HG02852 (cell line): ENCODE results near the gene MIPEP.
"Not testable (repeated sequence)": the region's sequence is repeated elsewhere in the genome, so short reads cannot be mapped to it uniquely, and the experiment has no call there.

Experiments used
- ATAC-seq: cut with Tn5 transposase; IDR thresholded peaks from one replicate; pipeline ENCODE4 v1.9.1; 2021; ENCODE audit warnings: mild to moderate bottlenecking, moderate library complexity; ENCODE audit not compliant: unreplicated experiment

MIPEP gene

GRCh38 chr13:23778002-23778652 lies 111.1 kb downstream of the MIPEP start:
- ATAC-seq: no peak

GRCh38 chr13:23777575-23777870 lies 111.7 kb downstream of the MIPEP start:
- ATAC-seq: peak; percentile 5

GRCh38 chr13:23776698-23777574 lies 112.3 kb downstream of the MIPEP start:
- ATAC-seq: peak; percentile 96

GRCh38 chr13:23772717-23773116 lies 116.5 kb downstream of the MIPEP start:
- ATAC-seq: no peak

- ATAC-seq: no peak
Measured at GRCh38 chr13:23771956-23772355, 117.2 kb downstream of the MIPEP start.

GRCh38 chr13:23771552-23771951 lies 117.6 kb downstream of the MIPEP start:
- ATAC-seq: peak; percentile 91

- ATAC-seq: no peak
Measured at GRCh38 chr13:23770973-23771372, 118.2 kb downstream of the MIPEP start.

- no peak for ATAC-seq
Measured at GRCh38 chr13:23770428-23770827, 118.8 kb downstream of the MIPEP start.

GRCh38 chr13:23769401-23769800 lies 119.8 kb downstream of the MIPEP start:
- no peak for ATAC-seq

GRCh38 chr13:23767838-23768237 lies 121.4 kb downstream of the MIPEP start:
- ATAC-seq: no peak

GRCh38 chr13:23766939-23767338 lies 122.3 kb downstream of the MIPEP start:
- ATAC-seq: no peak

- peak; percentile 67 for ATAC-seq
Measured at GRCh38 chr13:23766283-23766682, 122.9 kb downstream of the MIPEP start.

GRCh38 chr13:23765531-23765930 lies 123.7 kb downstream of the MIPEP start:
- no peak for ATAC-seq

- ATAC-seq: no peak
Measured at GRCh38 chr13:23763318-23763717, 125.9 kb downstream of the MIPEP start.

GRCh38 chr13:23761760-23762159 lies 127.4 kb downstream of the MIPEP start:
- not testable (repeated sequence) for ATAC-seq

- ATAC-seq: no peak
Measured at GRCh38 chr13:23760000-23760399, 129.2 kb downstream of the MIPEP start.

- ATAC-seq: no peak
Measured at GRCh38 chr13:23758798-23759527, 130.2 kb downstream of the MIPEP start.

- ATAC-seq: no peak
Measured at GRCh38 chr13:23754997-23755396, 134.2 kb downstream of the MIPEP start.

GRCh38 chr13:23754506-23754905 lies 134.7 kb downstream of the MIPEP start:
- no peak for ATAC-seq

- ATAC-seq: no peak
Measured at GRCh38 chr13:23753458-23753857, 135.7 kb downstream of the MIPEP start.

GRCh38 chr13:23752111-23753001 lies 136.8 kb downstream of the MIPEP start:
- peak; percentile 79 for ATAC-seq
